ENCODE measurements around the gene RSAD2. TPM values are rescaled to one million over a fixed set of nuclear protein-coding genes. Genes with fewer than 3 reads are reported as not detected.
A peak's percentile ranks its signal among the peaks of the same experiment; 100 is the strongest.
"Not testable (repeated sequence)": the region's sequence is repeated elsewhere in the genome, so short reads cannot be mapped to it uniquely, and the experiment has no call there.

Gene RSAD2
- polyA plus RNA-seq, 4 donors = 0.81 to 3.7 (median 1.8) TPM

DNA sequence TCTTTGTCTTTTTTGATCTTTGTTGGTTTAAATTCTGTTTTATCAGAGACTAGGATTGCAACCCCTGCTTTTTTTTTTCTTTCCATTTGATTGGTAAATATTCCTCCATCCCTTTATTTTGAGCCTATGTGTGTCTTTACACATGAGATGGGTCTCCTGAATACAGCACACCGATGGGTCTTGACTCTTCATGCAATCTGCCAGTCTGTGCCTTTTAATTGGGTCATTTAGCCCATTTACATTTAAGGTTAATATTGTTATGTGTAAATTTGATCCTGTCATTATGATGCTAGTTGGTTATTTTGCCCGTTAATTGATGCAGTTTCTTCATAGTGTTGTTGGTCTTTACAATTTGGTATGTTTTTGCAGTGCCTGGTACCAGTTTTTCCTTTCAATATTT is 25.0 kb downstream of the RSAD2 start:
- H3K4me1 ChIP-seq (ENCODE audit: control insufficient read depth in 3 of 3, insufficient read depth in 2 of 3, low read depth in 1 of 3, low read length in 2 of 3); H3K36me3 ChIP-seq (ENCODE audit: control insufficient read depth in 3 of 3, insufficient read depth in 2 of 3, low read depth in 1 of 3, low read length in 3 of 3); H3K4me3 ChIP-seq (ENCODE audit: low read depth in 1 of 3, low read length in 3 of 3); DNase-seq; FAIRE-seq; H3K9me3 ChIP-seq (ENCODE audit: control insufficient read depth in 2 of 2, insufficient read depth in 1 of 2, low read depth in 1 of 2, low read length in 1 of 2); H3K27ac ChIP-seq (ENCODE audit: low read depth in 1 of 3, low read length in 2 of 3); H3K27me3 ChIP-seq (ENCODE audit: control insufficient read depth in 3 of 3, insufficient read depth in 3 of 3, low read length in 3 of 3): not testable (repeated sequence)
- 95 to 97% (median 95%) methylated on average over 2 of the region's 2 CpGs for WGBS, 3 donors

DNA sequence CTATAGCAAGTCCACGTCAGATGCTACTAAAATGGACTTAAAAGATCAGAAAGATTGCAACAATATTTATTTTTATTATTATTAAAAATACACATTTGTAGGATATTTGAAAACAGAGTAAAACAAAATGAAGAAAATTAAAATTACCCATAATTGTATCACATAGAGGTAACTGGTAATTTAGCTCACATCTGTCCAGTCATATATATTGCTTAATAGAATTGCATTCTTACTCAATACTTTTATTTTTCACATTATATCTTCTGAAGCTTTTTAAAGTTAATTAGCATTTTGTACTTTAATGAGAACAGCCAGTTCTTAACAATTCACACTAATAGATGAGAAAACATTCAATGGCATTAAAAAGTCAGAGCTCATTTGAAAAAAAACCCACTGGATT is 28.1 kb downstream of the RSAD2 start:
- 81 to 97% (median 89%) methylated on average over 1 of the region's 1 CpG for WGBS, 3 donors
- FAIRE-seq (no peak), DNase-seq (no peak)
- Histone ChIP-seq H3K4me3 (ENCODE audit: low read depth in 1 of 3, low read length in 3 of 3) (no peak overlapping the region), H3K36me3 (ENCODE audit: control insufficient read depth in 3 of 3, insufficient read depth in 2 of 3, low read depth in 1 of 3, low read length in 3 of 3) (no peaks in the 10 kb centered on the region), H3K4me1 (ENCODE audit: control insufficient read depth in 3 of 3, insufficient read depth in 2 of 3, low read depth in 1 of 3, low read length in 2 of 3) (peaks cover 0 to 3% (median 0%) of the 10 kb centered on the region in 3 donors), H3K9me3 (ENCODE audit: control insufficient read depth in 2 of 2, insufficient read depth in 1 of 2, low read depth in 1 of 2, low read length in 1 of 2) (no peaks in the 10 kb centered on the region), H3K27ac (ENCODE audit: low read depth in 1 of 3, low read length in 2 of 3) (no peak overlapping the region), H3K27me3 (ENCODE audit: control insufficient read depth in 3 of 3, insufficient read depth in 3 of 3, low read length in 3 of 3) (no peaks in the 10 kb centered on the region)

DNA sequence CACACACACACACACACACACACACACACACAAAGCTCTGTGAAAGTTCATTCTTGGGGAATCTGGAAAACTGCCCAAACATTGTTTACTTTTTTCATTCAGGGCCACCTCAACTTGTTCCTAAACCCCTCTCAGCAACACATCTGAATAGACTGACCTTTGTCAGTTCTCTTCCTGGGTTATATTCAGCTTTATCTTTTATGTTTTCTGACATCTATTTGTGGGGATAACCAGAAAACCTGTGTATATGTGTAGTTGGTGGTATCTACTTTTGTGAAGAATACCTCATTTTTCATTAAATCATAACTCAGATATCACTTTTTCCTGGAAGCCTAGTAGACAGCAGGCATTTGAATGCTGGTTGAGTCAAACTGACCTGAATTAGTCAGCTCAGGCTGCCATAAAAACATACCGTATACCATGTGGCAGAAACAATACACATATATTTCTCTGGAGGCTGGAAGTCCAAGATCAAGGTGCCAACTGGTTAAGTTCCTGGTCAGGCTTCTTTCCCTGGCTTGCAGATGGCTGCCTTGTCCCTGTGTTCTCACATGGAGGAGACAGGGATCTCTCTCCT is 28.7 kb downstream of the RSAD2 start:
- H3K9me3 ChIP-seq (ENCODE audit: control insufficient read depth in 2 of 2, insufficient read depth in 1 of 2, low read depth in 1 of 2, low read length in 1 of 2) = no peaks in the 10 kb centered on the region

DNA sequence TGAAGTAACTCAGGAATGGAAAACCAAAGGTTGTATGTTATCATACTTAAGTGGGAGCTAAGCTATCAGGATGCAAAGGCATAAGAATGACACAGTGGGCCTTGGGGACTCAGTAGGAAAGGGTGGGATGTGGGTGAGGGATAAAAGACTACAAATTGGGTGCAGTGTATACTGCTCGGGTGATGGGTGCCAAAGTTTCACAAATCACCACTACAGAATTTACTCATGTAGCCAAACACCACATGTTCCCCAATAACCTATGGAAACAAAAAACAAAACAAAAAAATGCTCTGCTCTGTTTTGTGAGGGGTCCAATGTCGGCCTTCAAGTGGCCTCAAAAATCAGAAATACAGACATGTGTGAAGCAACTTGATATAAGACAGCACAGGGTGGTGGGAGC is 30.7 kb downstream of the RSAD2 start:
- FAIRE-seq (no peak), DNase-seq (no peak)
- Histone ChIP-seq H3K27ac (ENCODE audit: low read depth in 1 of 3, low read length in 2 of 3) (no peak overlapping the region), H3K9me3 (ENCODE audit: control insufficient read depth in 2 of 2, insufficient read depth in 1 of 2, low read depth in 1 of 2, low read length in 1 of 2) (no peaks in the 10 kb centered on the region), H3K36me3 (ENCODE audit: control insufficient read depth in 3 of 3, insufficient read depth in 2 of 3, low read depth in 1 of 3, low read length in 3 of 3) (no peaks in the 10 kb centered on the region), H3K27me3 (ENCODE audit: control insufficient read depth in 3 of 3, insufficient read depth in 3 of 3, low read length in 3 of 3) (no peaks in the 10 kb centered on the region), H3K4me1 (ENCODE audit: control insufficient read depth in 3 of 3, insufficient read depth in 2 of 3, low read depth in 1 of 3, low read length in 2 of 3) (peaks cover 0 to 3% (median 0%) of the 10 kb centered on the region in 3 donors), H3K4me3 (ENCODE audit: low read depth in 1 of 3, low read length in 3 of 3) (no peak overlapping the region)
- 85 to 95% (median 92%) methylated on average over 2 of the region's 2 CpGs for WGBS, 3 donors

More for the DNA sequence above, 28.7 kb downstream of the RSAD2 start:
- DNase-seq (no peak), FAIRE-seq (no peak)
- Histone ChIP-seq H3K27ac (ENCODE audit: low read depth in 1 of 3, low read length in 2 of 3) (no peak overlapping the region), H3K27me3 (ENCODE audit: control insufficient read depth in 3 of 3, insufficient read depth in 3 of 3, low read length in 3 of 3) (no peaks in the 10 kb centered on the region), H3K36me3 (ENCODE audit: control insufficient read depth in 3 of 3, insufficient read depth in 2 of 3, low read depth in 1 of 3, low read length in 3 of 3) (no peaks in the 10 kb centered on the region), H3K4me1 (ENCODE audit: control insufficient read depth in 3 of 3, insufficient read depth in 2 of 3, low read depth in 1 of 3, low read length in 2 of 3) (peaks cover 0 to 3% (median 0%) of the 10 kb centered on the region in 3 donors), H3K4me3 (ENCODE audit: low read depth in 1 of 3, low read length in 3 of 3) (no peak overlapping the region)
- 19 to 54% (median 54%) methylated on average over 1 of the region's 1 CpG for WGBS, 3 donors

DNA sequence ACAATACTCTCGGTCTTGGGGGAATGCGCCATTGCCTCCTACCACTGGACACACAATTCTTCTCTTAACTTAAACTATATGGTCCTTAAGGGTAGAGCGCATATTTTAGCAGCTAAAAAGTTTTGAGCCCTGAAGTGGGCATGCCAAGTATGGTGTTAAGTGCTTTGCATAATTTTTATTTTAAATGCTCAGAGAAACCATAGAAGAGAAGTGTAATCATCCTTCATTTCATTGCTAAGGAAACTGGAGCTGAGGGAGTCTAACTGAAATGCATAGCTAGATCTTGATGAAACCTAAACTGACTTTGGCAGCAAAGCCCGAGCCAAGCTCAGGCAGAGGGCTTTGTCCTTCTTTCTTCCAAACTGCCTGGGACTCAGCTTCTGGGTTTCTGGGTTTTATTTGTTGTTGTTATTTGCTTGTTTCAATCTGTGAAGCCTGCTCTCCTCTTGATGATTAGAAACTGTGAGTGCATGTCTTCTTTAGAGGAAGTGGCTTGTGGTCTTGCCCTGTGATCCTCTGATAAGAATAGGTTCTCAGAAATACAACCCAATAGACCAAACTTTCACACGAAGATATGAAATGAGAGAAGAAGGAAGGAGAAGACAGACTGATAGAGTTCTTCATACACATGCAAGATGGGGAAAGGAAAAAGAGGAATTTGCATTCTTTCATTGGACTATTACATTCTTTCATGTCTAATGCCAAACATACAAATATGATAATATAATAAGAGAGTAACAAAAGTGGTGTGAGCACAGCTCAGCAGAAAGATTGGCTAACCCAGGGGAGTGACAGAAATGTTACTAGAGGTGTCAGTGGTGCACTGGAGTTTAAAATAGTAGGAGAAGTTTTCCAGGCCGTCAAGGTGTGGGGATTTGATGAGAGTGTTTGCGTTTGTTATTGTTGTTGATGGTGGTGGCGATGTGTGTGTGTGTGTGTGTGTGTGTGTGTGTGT is 32.1 kb downstream of the RSAD2 start:
- H3K27me3 ChIP-seq (ENCODE audit: control insufficient read depth in 3 of 3, insufficient read depth in 3 of 3, low read length in 3 of 3) = no peaks in the 10 kb centered on the region
- H3K36me3 ChIP-seq (ENCODE audit: control insufficient read depth in 3 of 3, insufficient read depth in 2 of 3, low read depth in 1 of 3, low read length in 3 of 3) = no peaks in the 10 kb centered on the region
- peaks cover 0 to 3% (median 0%) of the 10 kb centered on the region in 3 donors for H3K4me1 ChIP-seq (ENCODE audit: control insufficient read depth in 3 of 3, insufficient read depth in 2 of 3, low read depth in 1 of 3, low read length in 2 of 3)
- peak overlapping the region in 1 of 3 donors; percentile 45 for H3K27ac ChIP-seq (ENCODE audit: low read depth in 1 of 3, low read length in 2 of 3)
- DNase-seq (peak in 1 of 2 donors; percentile 64), FAIRE-seq (no peak)
- H3K4me3 ChIP-seq (ENCODE audit: low read depth in 1 of 3, low read length in 3 of 3) = no peak overlapping the region
- WGBS, 3 donors = 64 to 76% (median 72%) methylated on average over 8 of the region's 8 CpGs
- no peaks in the 10 kb centered on the region for H3K9me3 ChIP-seq (ENCODE audit: control insufficient read depth in 2 of 2, insufficient read depth in 1 of 2, low read depth in 1 of 2, low read length in 1 of 2)

DNA sequence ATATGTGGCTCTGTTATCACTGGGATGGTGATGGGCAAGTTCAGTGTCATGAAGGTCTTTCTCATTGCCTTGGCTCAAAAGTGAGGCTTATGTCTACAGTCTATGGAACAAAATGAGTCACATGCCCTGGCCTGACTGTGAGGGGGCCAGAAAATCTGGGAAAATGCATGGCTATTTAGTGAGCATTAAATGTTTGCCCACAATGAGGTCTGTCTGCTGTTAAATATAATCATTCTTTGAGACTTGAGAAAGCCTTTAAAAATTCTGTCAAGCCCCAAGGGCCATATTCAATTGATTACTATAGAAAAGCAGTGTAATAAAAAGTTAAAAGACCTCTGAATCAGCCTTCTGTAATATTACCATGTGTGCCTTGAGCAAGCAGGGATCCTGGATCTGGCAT is 34.1 kb downstream of the RSAD2 start:
- H3K36me3 ChIP-seq (ENCODE audit: control insufficient read depth in 3 of 3, insufficient read depth in 2 of 3, low read depth in 1 of 3, low read length in 3 of 3) = no peaks in the 10 kb centered on the region
- H3K4me3 ChIP-seq (ENCODE audit: low read depth in 1 of 3, low read length in 3 of 3) = no peak overlapping the region
- peaks cover 0 to 3% (median 0%) of the 10 kb centered on the region in 3 donors for H3K4me1 ChIP-seq (ENCODE audit: control insufficient read depth in 3 of 3, insufficient read depth in 2 of 3, low read depth in 1 of 3, low read length in 2 of 3)
- no peaks in the 10 kb centered on the region for H3K9me3 ChIP-seq (ENCODE audit: control insufficient read depth in 2 of 2, insufficient read depth in 1 of 2, low read depth in 1 of 2, low read length in 1 of 2)
- H3K27me3 ChIP-seq (ENCODE audit: control insufficient read depth in 3 of 3, insufficient read depth in 3 of 3, low read length in 3 of 3) = no peaks in the 10 kb centered on the region
- DNase-seq = no peak
- no peak for FAIRE-seq
- H3K27ac ChIP-seq (ENCODE audit: low read depth in 1 of 3, low read length in 2 of 3) = no peak overlapping the region

DNA sequence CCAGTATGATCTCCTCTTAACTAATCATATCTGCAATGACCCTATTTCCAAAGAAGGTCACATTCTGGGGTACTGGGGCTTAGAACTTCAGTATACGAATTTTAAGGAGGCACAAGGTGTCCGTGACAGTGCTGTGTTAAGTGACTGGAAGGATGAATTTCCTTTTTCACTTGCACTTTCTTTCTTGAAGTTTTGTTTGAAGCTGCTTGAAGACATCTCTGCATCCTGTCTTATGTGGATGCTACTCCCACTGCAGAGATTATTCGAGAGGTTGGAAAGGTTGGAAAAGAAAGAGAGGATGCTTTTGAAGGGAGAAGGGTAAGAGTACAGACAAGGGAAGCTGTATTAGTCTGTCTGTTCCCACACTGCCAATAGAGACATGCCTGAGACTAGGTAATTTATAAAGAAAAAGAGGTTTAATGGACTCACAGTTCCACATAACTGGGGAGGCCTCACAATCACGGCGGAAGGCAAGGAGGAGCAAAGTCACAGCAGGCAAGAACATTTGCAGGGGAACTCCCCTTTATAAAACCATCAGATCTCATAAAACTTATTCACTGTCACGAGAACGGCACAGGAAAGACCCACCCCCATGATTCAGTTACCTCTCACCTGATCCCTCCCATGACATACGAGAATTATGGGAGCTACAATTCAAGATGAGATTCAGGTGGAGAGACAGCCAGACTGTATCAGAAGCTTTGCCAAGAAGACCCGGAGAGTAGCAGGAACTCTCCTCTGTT is 36.0 kb downstream of the RSAD2 start:
- H3K27me3 ChIP-seq (ENCODE audit: control insufficient read depth in 3 of 3, insufficient read depth in 3 of 3, low read length in 3 of 3) = peaks cover 0 to 5% (median 0%) of the 10 kb centered on the region in 3 donors
- no peak overlapping the region for H3K4me3 ChIP-seq (ENCODE audit: low read depth in 1 of 3, low read length in 3 of 3)
- 84 to 88% (median 86%) methylated on average over 9 of the region's 9 CpGs for WGBS, 3 donors
- FAIRE-seq (no peak), DNase-seq (no peak)
- no peaks in the 10 kb centered on the region for H3K36me3 ChIP-seq (ENCODE audit: control insufficient read depth in 3 of 3, insufficient read depth in 2 of 3, low read depth in 1 of 3, low read length in 3 of 3)
- no peak overlapping the region for H3K27ac ChIP-seq (ENCODE audit: low read depth in 1 of 3, low read length in 2 of 3)
- no peaks in the 10 kb centered on the region for H3K9me3 ChIP-seq (ENCODE audit: control insufficient read depth in 2 of 2, insufficient read depth in 1 of 2, low read depth in 1 of 2, low read length in 1 of 2)
- H3K4me1 ChIP-seq (ENCODE audit: control insufficient read depth in 3 of 3, insufficient read depth in 2 of 3, low read depth in 1 of 3, low read length in 2 of 3) = peaks cover 0 to 7% (median 3%) of the 10 kb centered on the region in 3 donors

DNA sequence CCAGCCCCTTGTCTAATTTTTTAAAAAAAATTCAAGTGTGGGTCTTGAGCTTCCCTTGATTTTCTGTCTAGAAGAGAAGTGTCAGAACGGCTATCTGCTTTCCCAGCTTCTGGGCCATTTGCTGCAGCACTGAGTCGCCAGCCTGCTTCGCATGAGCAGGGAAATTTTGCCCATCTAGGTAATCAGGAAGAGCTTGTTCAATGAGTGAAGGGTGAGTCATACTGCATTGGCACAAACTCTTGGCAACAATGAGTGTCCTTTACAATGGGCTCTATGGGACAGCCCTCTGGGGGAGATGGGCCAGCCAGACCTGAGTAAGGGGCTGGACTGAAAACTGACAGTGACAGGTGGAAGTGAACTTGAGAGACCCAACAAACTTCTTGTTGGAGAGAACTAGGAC is 37.3 kb downstream of the RSAD2 start:
- FAIRE-seq = no peak
- Histone ChIP-seq H3K27ac (ENCODE audit: low read depth in 1 of 3, low read length in 2 of 3) (no peak overlapping the region), H3K36me3 (ENCODE audit: control insufficient read depth in 3 of 3, insufficient read depth in 2 of 3, low read depth in 1 of 3, low read length in 3 of 3) (no peaks in the 10 kb centered on the region), H3K4me1 (ENCODE audit: control insufficient read depth in 3 of 3, insufficient read depth in 2 of 3, low read depth in 1 of 3, low read length in 2 of 3) (peaks cover 0 to 7% (median 0%) of the 10 kb centered on the region in 3 donors), H3K9me3 (ENCODE audit: control insufficient read depth in 2 of 2, insufficient read depth in 1 of 2, low read depth in 1 of 2, low read length in 1 of 2) (no peaks in the 10 kb centered on the region), H3K4me3 (ENCODE audit: low read depth in 1 of 3, low read length in 3 of 3) (no peak overlapping the region), H3K27me3 (ENCODE audit: control insufficient read depth in 3 of 3, insufficient read depth in 3 of 3, low read length in 3 of 3) (peaks cover 0 to 5% (median 0%) of the 10 kb centered on the region in 3 donors)
- DNase-seq = no peak
- 64 to 83% (median 82%) methylated on average over 3 of the region's 3 CpGs for WGBS, 3 donors

All from small intestine (tissue), 7 donors.